ENCODE measurements around the gene MBP. TPM values are rescaled to one million over a fixed set of nuclear protein-coding genes. Genes with fewer than 3 reads are reported as not detected.

The MBP gene
- total and polyA plus RNA-seq, 2 of the 13 experiments (the other 11 are each of a cell fraction or from before 2014, with no cell fraction given) = 5.0 to 8.5 TPM

- no peak for TF ChIP-seq ZBTB39 (CRISPR knock-in tag; IDR thresholded peaks at IDR 0.05)
- TF ChIP-seq KMT2A (CRISPR knock-in tag; IDR thresholded peaks at IDR 0.05) = 0 out of 2 replicates have a peak, but pooled peaks have one; percentile 15
- TF ChIP-seq FOXP1 (IDR thresholded peaks at IDR 0.05) = no peak
- TF ChIP-seq FOXP1 (CRISPR knock-in tag; IDR thresholded peaks at IDR 0.05) = peak; percentile 27
- TF ChIP-seq ZNF414 (CRISPR knock-in tag; IDR thresholded peaks at IDR 0.05) = peak; percentile 90; the same call in 1 of the 2 replicates
- TF ChIP-seq U2AF1 (optimal IDR thresholded peaks at IDR 0.05; ENCODE audit: low read depth, low read length) = no peak
- no peak for TF ChIP-seq MTF1 (CRISPR knock-in tag; IDR thresholded peaks at IDR 0.05)
- peak; percentile 51; the same call in 1 of the 2 replicates for TF ChIP-seq ZNF335 (CRISPR knock-in tag; IDR thresholded peaks at IDR 0.05)
- peak; percentile 71 for TF ChIP-seq MXD1 (CRISPR knock-in tag; IDR thresholded peaks at IDR 0.05)
- no peak for TF ChIP-seq CENPBD1 (CRISPR knock-in tag; IDR thresholded peaks at IDR 0.05; ENCODE audit: borderline replicate concordance, low read depth)
- TF ChIP-seq NBN (conservative IDR thresholded peaks at IDR 0.05) = no peak
- TF ChIP-seq CREB3 (CRISPR knock-in tag; IDR thresholded peaks at IDR 0.05) = 0 out of 2 replicates have a peak, but pooled peaks have one; percentile 30
- TF ChIP-seq ZNF367 (CRISPR knock-in tag; IDR thresholded peaks at IDR 0.05; ENCODE audit: borderline replicate concordance) = no peak
- no peak; the same call in 1 of the 2 replicates for TF ChIP-seq ZNF512B (CRISPR knock-in tag; IDR thresholded peaks at IDR 0.05; ENCODE audit: borderline replicate concordance)
- TF ChIP-seq GPN1 (CRISPR knock-in tag; IDR thresholded peaks at IDR 0.05; ENCODE audit: borderline replicate concordance) = no peak
- peak; percentile 95 for TF ChIP-seq USF2 (IDR thresholded peaks at IDR 0.05; ENCODE audit: low read depth, low read length)
- peak; percentile 90; the same call in 1 of the 2 replicates for TF ChIP-seq USF2 (CRISPR knock-in tag; IDR thresholded peaks at IDR 0.05; ENCODE audit: borderline replicate concordance)
- TF ChIP-seq RAD21 (CRISPR knock-in tag; IDR thresholded peaks at IDR 0.05) = no peak; the same call in 1 of the 2 replicates
- TF ChIP-seq NR0B2 (CRISPR knock-in tag; IDR thresholded peaks at IDR 0.05) = peak; percentile 74
These were observed 18.0 kb downstream of the MBP start (continued) for GRCh38 chr18:77114415-77115191.

Measured in HepG2 (cell line).